ENCODE results near the gene BCAS3. TPM values are rescaled to one million over a fixed set of nuclear protein-coding genes. Genes with fewer than 3 reads are reported as not detected.

The BCAS3 gene
- total RNA-seq, 1 donor from 2014 or later = 14.5 TPM

GRCh38 chr17:61420052-61420451, 742.4 kb downstream of the BCAS3 start:
- FAIRE-seq = no peak
- Mint-ChIP-seq H3K27me3 (ENCODE audit: low read depth, unreplicated experiment) (peaks cover 33% of the 10 kb centered on the region), H3K36me3 (ENCODE audit: low read depth, unreplicated experiment) (peaks cover 1% of the 10 kb centered on the region), H3K9me3 (ENCODE audit: unreplicated experiment) (peaks cover 3% of the 10 kb centered on the region), H3K4me3 (ENCODE audit: unreplicated experiment) (no peak overlapping the region), H3K4me1 (ENCODE audit: low read depth, unreplicated experiment) (peaks cover 12% of the 10 kb centered on the region), H3K27ac (ENCODE audit: unreplicated experiment) (no peak overlapping the region)
- DNase-seq (ENCODE audit: low read depth) = no peak
- Histone ChIP-seq H3K4me1 (ENCODE audit: insufficient read depth, low read length) (peaks cover 9% of the 10 kb centered on the region), H3K4me3 (ENCODE audit: insufficient read depth, low read depth, low read length) (no peak overlapping the region), H3K36me3 (ENCODE audit: insufficient read depth, low read length) (no peaks in the 10 kb centered on the region), H3K4me2 (ENCODE audit: low read length) (no peak overlapping the region), H2AFZ (ENCODE audit: low read depth, low read length) (no peak overlapping the region), H3K79me2 (ENCODE audit: insufficient read depth, low read length) (no peaks in the 10 kb centered on the region), H3K27ac (ENCODE audit: low read depth, low read length) (no peak overlapping the region), H3K27me3 (ENCODE audit: insufficient read depth, low read length) (peaks cover 10% of the 10 kb centered on the region), H3K9ac (ENCODE audit: low read length) (no peak overlapping the region), H3K9me3 (ENCODE audit: insufficient read depth, low read depth, low read length) (no peaks in the 10 kb centered on the region), H4K20me1 (ENCODE audit: insufficient read depth, low read length) (no peaks in the 10 kb centered on the region)
- no peak for TF ChIP-seq EZH2 (IDR thresholded peaks at IDR 0.05; ENCODE audit: insufficient read depth, low read length)
- TF ChIP-seq, protein P1, sequence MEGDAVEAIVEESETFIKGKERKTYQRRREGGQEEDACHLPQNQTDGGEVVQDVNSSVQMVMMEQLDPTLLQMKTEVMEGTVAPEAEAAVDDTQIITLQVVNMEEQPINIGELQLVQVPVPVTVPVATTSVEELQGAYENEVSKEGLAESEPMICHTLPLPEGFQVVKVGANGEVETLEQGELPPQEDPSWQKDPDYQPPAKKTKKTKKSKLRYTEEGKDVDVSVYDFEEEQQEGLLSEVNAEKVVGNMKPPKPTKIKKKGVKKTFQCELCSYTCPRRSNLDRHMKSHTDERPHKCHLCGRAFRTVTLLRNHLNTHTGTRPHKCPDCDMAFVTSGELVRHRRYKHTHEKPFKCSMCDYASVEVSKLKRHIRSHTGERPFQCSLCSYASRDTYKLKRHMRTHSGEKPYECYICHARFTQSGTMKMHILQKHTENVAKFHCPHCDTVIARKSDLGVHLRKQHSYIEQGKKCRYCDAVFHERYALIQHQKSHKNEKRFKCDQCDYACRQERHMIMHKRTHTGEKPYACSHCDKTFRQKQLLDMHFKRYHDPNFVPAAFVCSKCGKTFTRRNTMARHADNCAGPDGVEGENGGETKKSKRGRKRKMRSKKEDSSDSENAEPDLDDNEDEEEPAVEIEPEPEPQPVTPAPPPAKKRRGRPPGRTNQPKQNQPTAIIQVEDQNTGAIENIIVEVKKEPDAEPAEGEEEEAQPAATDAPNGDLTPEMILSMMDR (IDR thresholded peaks at IDR 0.05; ENCODE audit: insufficient read depth, low read depth, low read length) = no peak

DNA sequence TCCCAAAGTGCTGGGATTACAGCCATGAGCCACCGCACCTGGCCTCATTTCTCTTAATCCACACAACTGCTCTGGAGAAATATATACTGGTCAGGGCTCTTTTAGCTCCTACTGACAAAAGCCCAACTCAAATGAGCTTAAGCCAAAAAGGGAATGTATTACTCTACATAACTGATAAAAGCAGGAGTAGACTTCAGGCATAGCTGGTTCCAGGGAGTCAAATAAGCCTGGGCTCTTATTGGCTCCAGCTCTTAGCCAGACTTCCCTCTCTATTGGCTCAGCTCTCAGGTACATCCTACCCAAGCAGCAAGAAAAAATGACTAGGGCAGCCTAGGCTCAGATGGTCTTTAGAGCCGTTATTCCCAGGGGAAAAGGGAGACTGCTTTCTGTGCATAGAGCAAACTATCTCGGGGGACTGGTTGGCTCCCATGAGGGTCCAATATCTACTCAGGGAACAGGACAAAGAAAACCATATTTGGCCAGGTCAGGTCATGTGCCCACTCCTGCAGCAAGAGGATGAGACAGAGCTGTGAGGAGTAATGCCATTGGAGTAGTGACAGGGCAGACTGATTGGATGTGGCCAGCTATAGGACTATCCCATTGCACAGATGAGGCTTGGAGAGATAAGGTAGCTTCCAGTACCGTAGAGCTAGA, 743.2 kb downstream of the BCAS3 start:
- Mint-ChIP-seq H3K27me3 (ENCODE audit: low read depth, unreplicated experiment) (peaks cover 31% of the 10 kb centered on the region), H3K4me1 (ENCODE audit: low read depth, unreplicated experiment) (peaks cover 11% of the 10 kb centered on the region), H3K27ac (ENCODE audit: unreplicated experiment) (no peak overlapping the region), H3K4me3 (ENCODE audit: unreplicated experiment) (no peak overlapping the region), H3K9me3 (ENCODE audit: unreplicated experiment) (peaks cover 3% of the 10 kb centered on the region), H3K36me3 (ENCODE audit: low read depth, unreplicated experiment) (peaks cover 1% of the 10 kb centered on the region)
- peaks cover 7% of the 10 kb centered on the region for H3K4me1 ChIP-seq (ENCODE audit: insufficient read depth, low read length)
- H3K4me3 ChIP-seq (ENCODE audit: insufficient read depth, low read depth, low read length) = no peak overlapping the region
- H2AFZ ChIP-seq (ENCODE audit: low read depth, low read length) = no peak overlapping the region
- FAIRE-seq (no peak), DNase-seq (ENCODE audit: low read depth) (no peak)
- peaks cover 10% of the 10 kb centered on the region for H3K27me3 ChIP-seq (ENCODE audit: insufficient read depth, low read length)
- no peaks in the 10 kb centered on the region for H3K79me2 ChIP-seq (ENCODE audit: insufficient read depth, low read length)
- no peak overlapping the region for H3K27ac ChIP-seq (ENCODE audit: low read depth, low read length)
- no peak for TF ChIP-seq EZH2 (IDR thresholded peaks at IDR 0.05; ENCODE audit: insufficient read depth, low read length)
- TF ChIP-seq, protein P1 (IDR thresholded peaks at IDR 0.05; ENCODE audit: insufficient read depth, low read depth, low read length) = no peak
- H3K4me2 ChIP-seq (ENCODE audit: low read length) = no peak overlapping the region
- no peak overlapping the region for H3K9ac ChIP-seq (ENCODE audit: low read length)
- H3K36me3 ChIP-seq (ENCODE audit: insufficient read depth, low read length) = no peaks in the 10 kb centered on the region
- no peaks in the 10 kb centered on the region for H4K20me1 ChIP-seq (ENCODE audit: insufficient read depth, low read length)
- H3K9me3 ChIP-seq (ENCODE audit: insufficient read depth, low read depth, low read length) = no peaks in the 10 kb centered on the region

DNA sequence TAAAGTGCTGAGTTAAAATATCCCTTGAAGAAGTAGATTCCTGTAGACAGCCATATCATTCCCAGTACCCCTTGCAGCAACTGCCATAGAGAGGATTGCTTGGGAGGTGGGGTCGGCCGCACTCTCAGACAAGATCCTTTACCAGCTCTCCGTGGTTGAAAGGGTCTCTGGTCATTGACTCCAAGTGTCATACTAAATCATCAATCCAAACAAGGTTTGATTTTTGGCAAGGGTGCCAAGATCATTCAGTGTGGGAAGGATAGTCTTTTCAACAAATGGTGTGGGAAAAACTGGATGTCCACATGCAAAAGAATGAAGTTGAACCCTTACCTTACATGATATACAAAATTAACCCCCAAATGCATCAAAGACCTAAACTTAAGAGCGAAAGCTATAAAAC, 743.8 kb downstream of the BCAS3 start:
- H2AFZ ChIP-seq (ENCODE audit: low read depth, low read length) = no peak overlapping the region
- DNase-seq (ENCODE audit: low read depth) (no peak), FAIRE-seq (no peak)
- no peak overlapping the region for H3K4me3 Mint-ChIP-seq (ENCODE audit: unreplicated experiment)
- H3K27ac Mint-ChIP-seq (ENCODE audit: unreplicated experiment) = no peak overlapping the region
- H4K20me1 ChIP-seq (ENCODE audit: insufficient read depth, low read length) = no peaks in the 10 kb centered on the region
- no peak overlapping the region for H3K4me2 ChIP-seq (ENCODE audit: low read length)
- peaks cover 10% of the 10 kb centered on the region for H3K27me3 ChIP-seq (ENCODE audit: insufficient read depth, low read length)
- no peak overlapping the region for H3K4me3 ChIP-seq (ENCODE audit: insufficient read depth, low read depth, low read length)
- peaks cover 1% of the 10 kb centered on the region for H3K36me3 Mint-ChIP-seq (ENCODE audit: low read depth, unreplicated experiment)
- H3K9ac ChIP-seq (ENCODE audit: low read length) = no peak overlapping the region
- no peaks in the 10 kb centered on the region for H3K79me2 ChIP-seq (ENCODE audit: insufficient read depth, low read length)
- H3K4me1 ChIP-seq (ENCODE audit: insufficient read depth, low read length) = peaks cover 1% of the 10 kb centered on the region
- H3K4me1 Mint-ChIP-seq (ENCODE audit: low read depth, unreplicated experiment) = peaks cover 10% of the 10 kb centered on the region
- peaks cover 3% of the 10 kb centered on the region for H3K9me3 Mint-ChIP-seq (ENCODE audit: unreplicated experiment)
- H3K27ac ChIP-seq (ENCODE audit: low read depth, low read length) = no peak overlapping the region
- peaks cover 31% of the 10 kb centered on the region for H3K27me3 Mint-ChIP-seq (ENCODE audit: low read depth, unreplicated experiment)
- TF ChIP-seq EZH2 (IDR thresholded peaks at IDR 0.05; ENCODE audit: insufficient read depth, low read length) = no peak
- H3K9me3 ChIP-seq (ENCODE audit: insufficient read depth, low read depth, low read length) = no peaks in the 10 kb centered on the region
- H3K36me3 ChIP-seq (ENCODE audit: insufficient read depth, low read length) = no peaks in the 10 kb centered on the region
